SK-N-SH (cell line): ENCODE data around the gene SETD1B. TPM values are rescaled to one million over a fixed set of nuclear protein-coding genes. Genes with fewer than 3 reads are reported as not detected.

Experiments
- CTCF ChIA-PET: fragments of 300-600, 350-600 bp; formaldehyde crosslinking; extraction: SDS; loops from one replicate; lab custom pipeline; 2021; lab: Yijun Ruan, JAX
- POLR2A ChIA-PET: fragments of 350-600 bp; sonication (Branson Sonifier 250); formaldehyde crosslinking; extraction: SDS; loops from one replicate; lab custom pipeline; 2020; ENCODE audit warnings: antibody characterized with exemption, inconsistent platforms; lab: Yijun Ruan, JAX
- DNase-seq: peaks from one replicate; pipeline ENCODE4 v3.0.0; 2012
- H2AFZ ChIP-seq: fragments of 200-600 bp; sonication (generic); 2 replicates; pipeline ENCODE4 v1.8.1; 2016; ENCODE audit warnings: antibody characterized with exemption, mild to moderate bottlenecking, low read depth
- H3F3A ChIP-seq: fragments of 200-600 bp; sonication (generic); replicated peaks from 2 replicates; pipeline ENCODE3; 2016; ENCODE audit warnings: antibody characterized with exemption, mild to moderate bottlenecking; ENCODE audit not compliant: insufficient read depth
- H3K27ac ChIP-seq, 2 experiments: fragments of 200-500 bp in 1 of 2; fragments of 200-600 bp in 1 of 2; sonication (Bioruptor generic) in 1 of 2; sonication (generic), shearing (Covaris generic) in 1 of 2; 2 replicates each; pipeline versions ENCODE4 v1.5.1 to v1.6.1; 2014 to 2016; ENCODE audit warnings: low read depth in 2 of 2, inconsistent platforms in 1 of 2, low read length in 1 of 2, mild to moderate bottlenecking in 1 of 2, mixed read lengths in 1 of 2
- H3K27me3 ChIP-seq: fragments of 200-600 bp; sonication (generic), shearing (Covaris generic); 2 replicates; pipeline ENCODE4 v1.6.1; 2016; ENCODE audit warnings: mixed run types; ENCODE audit not compliant: insufficient read depth
- H3K36me3 ChIP-seq, 2 experiments: fragments of 200-500 bp in 1 of 2; fragments of 200-600 bp in 1 of 2; sonication (Bioruptor generic) in 1 of 2; sonication (generic) in 1 of 2; replicated peaks in 1 of 2; 2 replicates each; pipeline versions ENCODE3 to v1.5.1; 2014 to 2016; ENCODE audit warnings: low read length in 1 of 2, mild to moderate bottlenecking in 1 of 2; ENCODE audit not compliant: insufficient read depth in 2 of 2, control insufficient read depth in 1 of 2
- H3K4me1 ChIP-seq, 2 experiments: fragments of 200-500 bp in 1 of 2; fragments of 200-600 bp in 1 of 2; sonication (Bioruptor generic) in 1 of 2; sonication (generic), shearing (Covaris generic) in 1 of 2; 2 replicates each; pipeline versions ENCODE4 v1.5.1 to v1.6.1; 2014 to 2016; ENCODE audit warnings: low read depth in 1 of 2, low read length in 1 of 2, mixed run types in 1 of 2; ENCODE audit not compliant: insufficient read depth in 2 of 2, control insufficient read depth in 1 of 2
- H3K4me2 ChIP-seq: fragments of 200-600 bp; sonication (generic), shearing (Covaris generic); 2 replicates; pipeline ENCODE4 v1.6.1; 2017; ENCODE audit warnings: mixed run types
- H3K4me3 ChIP-seq, 2 experiments: fragments of 200-500 bp in 1 of 2; fragments of 200-600 bp in 1 of 2; sonication (Bioruptor generic) in 1 of 2; sonication (generic), shearing (Covaris generic) in 1 of 2; 2 replicates each; pipeline versions ENCODE4 v1.5.1 to v1.8.1; 2014 to 2016; ENCODE audit warnings: low read depth in 2 of 2, inconsistent platforms in 1 of 2, low read length in 1 of 2, mild to moderate bottlenecking in 1 of 2, mixed read lengths in 1 of 2, moderate library complexity in 1 of 2
- H3K79me2 ChIP-seq: fragments of 200-600 bp; sonication (generic); 2 replicates; pipeline ENCODE4 v1.8.1; 2017; ENCODE audit warnings: mild to moderate bottlenecking; ENCODE audit not compliant: insufficient read depth
- H3K9ac ChIP-seq: fragments of 200-600 bp; sonication (generic); 2 replicates; pipeline ENCODE4 v1.6.1; 2017; ENCODE audit warnings: mixed run types
- H3K9me2 ChIP-seq: fragments of 200-600 bp; sonication (generic); 2 replicates; pipeline ENCODE4 v1.6.1; 2017; ENCODE audit warnings: mixed run types
- H3K9me3 ChIP-seq: fragments of 200-600 bp; sonication (generic); 2 replicates; pipeline ENCODE4 v1.6.1; 2017; ENCODE audit warnings: mixed run types, mild to moderate bottlenecking, moderate library complexity
- H4K20me1 ChIP-seq: fragments of 200-600 bp; sonication (generic); 2 replicates; pipeline ENCODE4 v1.6.1; 2017; ENCODE audit warnings: mild to moderate bottlenecking, mixed run types; ENCODE audit not compliant: insufficient read depth
- ELF1 ChIP-seq: IDR thresholded peaks from 2 replicates; pipeline ENCODE4 v1.4.0; 2012
- EZH2phosphoT487 ChIP-seq: fragments of 200-600 bp; sonication (generic); IDR thresholded peaks from 2 replicates; pipeline ENCODE4 v1.6.1; 2017; ENCODE audit warnings: low read depth, mixed run types, mild to moderate bottlenecking, antibody characterized with exemption, moderate library complexity, borderline replicate concordance
- FOSL2 ChIP-seq: IDR thresholded peaks from 2 replicates; pipeline ENCODE4 v1.4.0; 2012; ENCODE audit warnings: low read depth, mild to moderate bottlenecking, moderate library complexity, borderline replicate concordance
- FOXJ3 ChIP-seq: sonication (generic); formaldehyde crosslinking; IDR thresholded peaks from 2 replicates; pipeline ENCODE4 v1.5.1; 2020; ENCODE audit warnings: mild to moderate bottlenecking, missing genetic modification reagents
- FOXM1 ChIP-seq: IDR thresholded peaks from 2 replicates; pipeline ENCODE4 v1.4.0; 2012; ENCODE audit warnings: low read depth, mild to moderate bottlenecking
- JUND ChIP-seq: IDR thresholded peaks from 2 replicates; pipeline ENCODE4 v1.4.0; 2012
- MEF2A ChIP-seq: IDR thresholded peaks from 2 replicates; pipeline ENCODE4 v1.4.0; 2012; ENCODE audit warnings: low read depth, borderline replicate concordance
- NFIC ChIP-seq: IDR thresholded peaks from 2 replicates; pipeline ENCODE4 v1.4.0; 2012; ENCODE audit warnings: borderline replicate concordance
- POLR2AphosphoS5 ChIP-seq: IDR thresholded peaks from 2 replicates; pipeline ENCODE4 v1.6.1; 2012; ENCODE audit warnings: low read depth, low read length
- RCOR1 ChIP-seq: fragments of 150-350 bp; IDR thresholded peaks from 2 replicates; pipeline ENCODE4 v1.6.1; 2017; ENCODE audit warnings: antibody characterized with exemption, low read length
- RFX5 ChIP-seq: IDR thresholded peaks from 2 replicates; pipeline ENCODE4 v1.6.1; 2012; ENCODE audit warnings: mild to moderate bottlenecking, improper control_type of control experiment, low read length
- RXRA ChIP-seq: IDR thresholded peaks from 2 replicates; pipeline ENCODE4 v1.4.0; 2012; ENCODE audit warnings: low read depth, mild to moderate bottlenecking, borderline replicate concordance
- SIN3A ChIP-seq: IDR thresholded peaks from 2 replicates; pipeline ENCODE4 v1.6.1; 2012; ENCODE audit warnings: low read depth, mild to moderate bottlenecking, low read length, moderate library complexity, borderline replicate concordance
- TCF12 ChIP-seq: IDR thresholded peaks from 2 replicates; pipeline ENCODE4 v1.4.0; 2012
- YY1 ChIP-seq: IDR thresholded peaks from 2 replicates; pipeline ENCODE4 v1.4.0; 2012; ENCODE audit warnings: low read depth, mild to moderate bottlenecking
- WGBS: methylation state at CpG from one replicate; pipeline ENCODE4 v1.1.6; 2017; ENCODE audit warnings: low lambda C conversion rate; 5-methylcytosine and 5-hydroxymethylcytosine counted together
- polyA plus RNA-seq, 3 experiments: library from polyadenylated mRNA; depleted of rRNA; stranded (reverse); fragments of >200 nt; gene quantifications; 2 replicates each; pipeline ENCODE4 v1.2.3, GENCODE V29; 2012
- TF ChIP-seq, protein P1 (sequence below): IDR thresholded peaks from 2 replicates; pipeline ENCODE4 v1.4.0; 2012; ENCODE audit warnings: low read depth, borderline replicate concordance
- TF ChIP-seq, protein P2 (sequence below): IDR thresholded peaks from 2 replicates; pipeline ENCODE4 v1.4.0; 2012; ENCODE audit warnings: low read depth
- TF ChIP-seq, protein P3 (sequence below): fragments of 150-350 bp; IDR thresholded peaks from 2 replicates; pipeline ENCODE4 v1.6.1; 2016; ENCODE audit warnings: mild to moderate bottlenecking, low read depth, low read length
- TF ChIP-seq, protein P4 (sequence below): fragments of 150-350 bp; IDR thresholded peaks from 2 replicates; pipeline ENCODE4 v1.6.1; 2017; ENCODE audit warnings: antibody characterized with exemption, low read length, low read depth, borderline replicate concordance
- TF ChIP-seq, protein P5 (sequence below): IDR thresholded peaks from 2 replicates; pipeline ENCODE4; 2012

SETD1B gene
- polyA plus RNA-seq, 1 of the 3 experiments (the other 2 are of a cell fraction): 2.0 TPM

DNA sequence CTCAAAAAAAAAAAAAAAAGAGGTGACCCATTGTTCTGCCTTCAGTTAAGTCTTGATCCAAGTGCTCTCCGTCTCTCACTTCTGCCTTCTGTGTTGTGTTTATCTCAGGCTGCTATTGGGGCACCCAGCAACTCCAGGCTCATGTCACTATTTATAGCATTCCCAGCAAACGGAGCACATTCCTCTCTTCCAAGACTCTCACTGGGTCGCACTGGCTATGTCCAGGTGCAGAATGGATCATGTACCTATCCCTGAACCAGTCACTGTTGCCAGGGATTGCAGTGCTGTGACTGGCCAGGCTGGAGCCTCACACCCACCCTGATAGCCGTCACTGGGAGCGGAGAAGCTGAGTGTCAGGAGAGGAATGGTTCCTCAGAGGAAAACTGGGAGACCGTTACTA, 41.5 kb upstream of the SETD1B start:
- Histone ChIP-seq H3K4me2 (no peak overlapping the region), H4K20me1 (no peaks in the 10 kb centered on the region), H3K36me3 (peaks cover 0 to 4% of the 10 kb centered on the region in 2 experiments), H3K27ac (no peak overlapping the region), H3K9ac (no peak overlapping the region), H3K4me1 (peaks cover 14 to 17% of the 10 kb centered on the region in 2 experiments; a peak in 1 of 4 replicates), H3K27me3 (no peaks in the 10 kb centered on the region), H3F3A (peaks cover 8% of the 10 kb centered on the region), H3K9me2 (no peaks in the 10 kb centered on the region), H3K4me3 (no peak overlapping the region), H3K79me2 (no peaks in the 10 kb centered on the region), H2AFZ (no peak overlapping the region), H3K9me3 (no peaks in the 10 kb centered on the region)
- 88% methylated on average over 6 of the region's 6 CpGs for WGBS
- DNase-seq: no peak
- ChIA-PET CTCF (interaction anchor here (0.6 kb wide), 1 partner anchor 32 kb away, joined by 3 read pairs; the partner anchor contains the start of gene RHOF), POLR2A (no interaction called here)
- TF ChIP-seq RFX5 (no peak), SIN3A (no peak), FOXJ3 (no peak), MEF2A (no peak), JUND (no peak), NFIC (no peak), TCF12 (no peak), YY1 (no peak), RCOR1 (no peak), FOSL2 (no peak), EZH2phosphoT487 (no peak), ELF1 (no peak), RXRA (no peak), POLR2AphosphoS5 (no peak), FOXM1 (no peak)
- TF ChIP-seq, protein P1, sequence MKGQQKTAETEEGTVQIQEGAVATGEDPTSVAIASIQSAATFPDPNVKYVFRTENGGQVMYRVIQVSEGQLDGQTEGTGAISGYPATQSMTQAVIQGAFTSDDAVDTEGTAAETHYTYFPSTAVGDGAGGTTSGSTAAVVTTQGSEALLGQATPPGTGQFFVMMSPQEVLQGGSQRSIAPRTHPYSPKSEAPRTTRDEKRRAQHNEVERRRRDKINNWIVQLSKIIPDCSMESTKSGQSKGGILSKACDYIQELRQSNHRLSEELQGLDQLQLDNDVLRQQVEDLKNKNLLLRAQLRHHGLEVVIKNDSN: no peak
- TF ChIP-seq, protein P2, sequence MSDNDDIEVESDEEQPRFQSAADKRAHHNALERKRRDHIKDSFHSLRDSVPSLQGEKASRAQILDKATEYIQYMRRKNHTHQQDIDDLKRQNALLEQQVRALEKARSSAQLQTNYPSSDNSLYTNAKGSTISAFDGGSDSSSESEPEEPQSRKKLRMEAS: no peak
- TF ChIP-seq, protein P3, sequence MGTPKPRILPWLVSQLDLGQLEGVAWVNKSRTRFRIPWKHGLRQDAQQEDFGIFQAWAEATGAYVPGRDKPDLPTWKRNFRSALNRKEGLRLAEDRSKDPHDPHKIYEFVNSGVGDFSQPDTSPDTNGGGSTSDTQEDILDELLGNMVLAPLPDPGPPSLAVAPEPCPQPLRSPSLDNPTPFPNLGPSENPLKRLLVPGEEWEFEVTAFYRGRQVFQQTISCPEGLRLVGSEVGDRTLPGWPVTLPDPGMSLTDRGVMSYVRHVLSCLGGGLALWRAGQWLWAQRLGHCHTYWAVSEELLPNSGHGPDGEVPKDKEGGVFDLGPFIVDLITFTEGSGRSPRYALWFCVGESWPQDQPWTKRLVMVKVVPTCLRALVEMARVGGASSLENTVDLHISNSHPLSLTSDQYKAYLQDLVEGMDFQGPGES: no peak
- TF ChIP-seq, protein P4, sequence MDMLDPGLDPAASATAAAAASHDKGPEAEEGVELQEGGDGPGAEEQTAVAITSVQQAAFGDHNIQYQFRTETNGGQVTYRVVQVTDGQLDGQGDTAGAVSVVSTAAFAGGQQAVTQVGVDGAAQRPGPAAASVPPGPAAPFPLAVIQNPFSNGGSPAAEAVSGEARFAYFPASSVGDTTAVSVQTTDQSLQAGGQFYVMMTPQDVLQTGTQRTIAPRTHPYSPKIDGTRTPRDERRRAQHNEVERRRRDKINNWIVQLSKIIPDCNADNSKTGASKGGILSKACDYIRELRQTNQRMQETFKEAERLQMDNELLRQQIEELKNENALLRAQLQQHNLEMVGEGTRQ: no peak
- TF ChIP-seq, protein P5, sequence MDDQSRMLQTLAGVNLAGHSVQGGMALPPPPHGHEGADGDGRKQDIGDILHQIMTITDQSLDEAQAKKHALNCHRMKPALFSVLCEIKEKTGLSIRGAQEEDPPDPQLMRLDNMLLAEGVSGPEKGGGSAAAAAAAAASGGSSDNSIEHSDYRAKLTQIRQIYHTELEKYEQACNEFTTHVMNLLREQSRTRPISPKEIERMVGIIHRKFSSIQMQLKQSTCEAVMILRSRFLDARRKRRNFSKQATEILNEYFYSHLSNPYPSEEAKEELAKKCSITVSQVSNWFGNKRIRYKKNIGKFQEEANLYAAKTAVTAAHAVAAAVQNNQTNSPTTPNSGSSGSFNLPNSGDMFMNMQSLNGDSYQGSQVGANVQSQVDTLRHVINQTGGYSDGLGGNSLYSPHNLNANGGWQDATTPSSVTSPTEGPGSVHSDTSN: no peak
